RKO (cell line): ENCODE results near the gene ABLIM2.
A peak's percentile ranks its signal among the peaks of the same experiment; 100 is the strongest.

ENCODE experiments used
- DNase-seq: peaks from one replicate; pipeline ENCODE4 v3.0.0-alpha.2; 2016; ENCODE audit warnings: low spot score

Gene ABLIM2

DNA sequence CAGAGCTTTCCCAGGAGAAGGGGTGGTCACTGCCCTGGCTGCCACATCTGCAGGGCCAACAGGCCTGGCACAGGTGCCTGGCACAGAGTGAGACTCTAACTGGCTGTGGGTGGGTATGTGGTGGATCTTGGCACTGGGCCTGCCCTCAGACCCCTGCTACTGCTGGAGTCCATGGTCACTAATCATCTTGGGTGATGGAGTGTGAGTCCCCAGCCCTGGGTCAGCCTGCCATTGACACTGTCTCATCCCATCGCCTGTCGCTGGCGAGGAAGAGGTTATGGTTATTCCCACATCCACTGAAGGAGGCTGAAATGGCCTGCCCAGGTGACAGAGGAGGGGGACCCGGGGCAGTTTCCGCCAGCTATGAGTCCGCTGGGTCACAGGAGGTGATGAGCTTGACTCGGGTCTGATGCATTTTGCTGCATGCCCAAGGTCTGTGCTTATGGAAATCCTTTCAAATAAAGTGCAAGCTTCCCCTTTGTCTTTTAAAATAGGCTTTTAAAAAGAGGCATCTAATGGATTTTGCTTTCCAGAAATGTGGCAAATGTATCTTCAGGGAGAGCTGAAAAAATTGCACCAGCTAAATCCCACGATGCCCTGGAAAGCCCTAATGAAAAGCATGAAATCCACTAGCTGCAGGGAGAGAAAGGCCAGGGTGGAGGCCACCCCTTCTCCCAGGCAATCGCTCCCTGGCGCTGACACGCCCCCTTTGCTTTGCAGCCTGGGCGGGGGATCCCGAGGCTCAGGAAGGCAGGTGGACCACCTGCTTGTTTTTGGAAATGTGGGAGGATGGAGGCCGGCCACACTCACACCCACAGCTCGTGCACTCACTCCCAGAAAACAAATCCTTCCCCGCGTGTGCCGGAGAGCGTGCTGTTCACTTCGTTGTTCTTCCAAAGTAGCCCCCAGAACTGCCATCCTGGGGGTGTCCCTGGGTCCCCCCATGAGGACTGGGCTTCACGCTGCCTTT lies 54.9 kb downstream of the ABLIM2 start:
- DNase-seq: no peak

DNA sequence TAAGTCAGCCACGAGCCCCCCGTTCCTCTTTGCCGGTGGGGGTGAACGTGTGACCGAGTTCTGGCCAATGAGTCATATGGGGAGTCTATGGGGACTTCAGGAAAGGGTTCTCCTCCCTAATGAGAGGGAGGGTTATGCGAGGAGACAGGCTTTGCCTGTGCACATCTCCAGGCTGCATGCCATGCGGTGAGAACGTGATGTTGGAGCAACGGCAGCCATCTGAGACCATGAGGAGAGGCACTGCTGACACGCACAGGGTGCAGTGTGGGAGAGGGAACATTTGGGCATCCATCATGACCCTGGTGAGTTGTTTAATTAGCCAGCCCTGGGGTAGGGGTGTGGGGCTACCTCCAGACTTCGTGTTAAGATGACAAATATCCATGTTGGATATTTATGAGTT lies 55.8 kb downstream of the ABLIM2 start:
- DNase-seq: no peak

DNA sequence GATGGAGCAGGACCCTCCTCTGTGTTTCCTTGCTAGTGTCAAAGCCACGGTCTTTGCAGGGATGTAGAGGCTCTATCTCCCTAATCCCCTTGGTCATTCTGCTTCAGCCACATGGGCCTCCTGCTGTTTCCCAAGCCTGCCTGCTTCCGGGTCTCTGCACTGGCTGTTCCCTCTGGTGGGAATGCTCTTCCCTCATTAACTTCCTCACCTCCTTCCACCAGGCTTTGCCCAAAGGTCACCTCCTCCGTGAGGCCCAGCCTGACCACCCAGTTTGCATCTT lies 56.6 kb downstream of the ABLIM2 start:
- no peak for DNase-seq

DNA sequence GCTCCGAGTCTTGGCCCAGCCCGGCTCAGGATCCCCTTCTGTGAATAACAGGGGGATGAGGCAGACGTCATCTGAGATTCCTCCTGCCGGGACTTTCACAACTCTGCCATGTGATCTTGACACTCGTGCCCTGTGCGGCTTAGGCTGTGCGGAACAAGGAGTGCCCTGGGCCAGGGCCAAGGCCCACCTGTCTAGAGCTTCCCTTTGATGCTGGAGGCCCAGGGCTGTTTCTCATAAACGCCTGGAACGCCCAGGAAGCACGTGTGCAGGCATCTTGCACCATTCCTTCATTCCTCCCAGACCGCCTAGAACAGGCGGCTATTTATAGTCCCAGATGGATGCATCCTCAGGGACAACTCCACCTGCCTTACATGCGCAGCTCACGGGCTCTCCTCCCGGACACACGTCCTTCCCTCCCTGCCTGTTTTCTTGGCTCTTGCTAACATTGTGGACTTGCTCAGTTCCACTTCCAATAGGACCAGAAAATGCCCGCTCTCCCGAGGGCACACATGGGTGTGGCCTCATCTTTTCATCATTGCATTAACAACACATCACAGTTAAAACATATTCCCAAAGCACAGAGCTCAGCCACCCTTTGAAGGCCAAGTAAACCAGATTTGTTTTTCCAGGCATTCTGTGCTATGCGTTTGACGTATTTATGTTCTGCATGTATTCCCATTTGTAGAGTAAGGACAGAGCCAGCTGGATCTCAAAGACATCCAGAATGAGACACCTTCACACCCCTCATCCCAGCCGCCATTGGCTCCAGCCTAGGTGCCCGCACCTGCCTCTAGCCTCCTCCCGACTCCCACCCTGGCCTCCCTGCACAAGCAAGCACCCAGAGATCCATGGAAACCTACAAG lies 57.2 kb downstream of the ABLIM2 start:
- DNase-seq: no peak

DNA sequence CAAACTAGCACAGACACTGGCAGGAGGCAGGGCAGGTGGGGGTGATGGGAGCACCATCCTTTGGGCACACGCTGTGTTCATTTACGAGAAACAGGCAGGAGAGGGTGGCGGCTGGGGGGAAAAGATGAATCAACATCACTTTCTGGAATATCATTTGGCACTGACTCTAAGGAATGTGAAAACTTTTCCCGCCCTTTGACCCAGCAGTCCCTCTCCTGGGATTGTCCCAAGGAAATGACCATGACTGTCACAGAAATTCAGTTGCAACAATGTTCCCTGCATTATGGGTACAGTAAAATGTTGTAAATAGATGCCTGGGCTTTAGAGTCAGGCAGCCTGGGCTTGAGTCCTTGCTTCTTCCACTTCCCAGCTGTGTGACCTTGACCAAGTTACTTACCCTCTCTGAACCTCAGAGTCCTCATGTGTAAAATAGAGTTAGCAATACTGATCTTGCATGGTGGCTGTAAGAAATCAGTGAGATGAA lies 58.6 kb downstream of the ABLIM2 start:
- no peak for DNase-seq

DNA sequence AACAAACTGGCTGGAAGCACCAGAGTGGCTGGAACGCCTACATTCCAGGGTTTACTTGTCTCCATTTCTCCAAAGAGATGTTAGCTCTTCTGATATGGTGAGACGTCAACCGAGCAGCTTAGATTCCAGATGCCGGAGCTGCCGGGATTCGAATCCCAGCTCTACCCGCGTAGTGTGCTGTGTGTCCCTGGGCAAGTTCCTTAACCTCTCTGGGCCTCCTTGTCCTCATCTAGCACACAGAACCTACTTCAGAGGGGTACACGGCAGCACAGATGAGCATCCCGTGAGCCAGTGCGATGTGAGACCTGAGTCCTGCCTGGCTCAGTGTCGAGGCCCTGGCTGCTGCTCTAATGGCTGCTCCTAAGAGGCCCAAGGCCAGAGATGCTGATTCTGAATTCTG lies 60.1 kb downstream of the ABLIM2 start:
- DNase-seq: no peak

DNA sequence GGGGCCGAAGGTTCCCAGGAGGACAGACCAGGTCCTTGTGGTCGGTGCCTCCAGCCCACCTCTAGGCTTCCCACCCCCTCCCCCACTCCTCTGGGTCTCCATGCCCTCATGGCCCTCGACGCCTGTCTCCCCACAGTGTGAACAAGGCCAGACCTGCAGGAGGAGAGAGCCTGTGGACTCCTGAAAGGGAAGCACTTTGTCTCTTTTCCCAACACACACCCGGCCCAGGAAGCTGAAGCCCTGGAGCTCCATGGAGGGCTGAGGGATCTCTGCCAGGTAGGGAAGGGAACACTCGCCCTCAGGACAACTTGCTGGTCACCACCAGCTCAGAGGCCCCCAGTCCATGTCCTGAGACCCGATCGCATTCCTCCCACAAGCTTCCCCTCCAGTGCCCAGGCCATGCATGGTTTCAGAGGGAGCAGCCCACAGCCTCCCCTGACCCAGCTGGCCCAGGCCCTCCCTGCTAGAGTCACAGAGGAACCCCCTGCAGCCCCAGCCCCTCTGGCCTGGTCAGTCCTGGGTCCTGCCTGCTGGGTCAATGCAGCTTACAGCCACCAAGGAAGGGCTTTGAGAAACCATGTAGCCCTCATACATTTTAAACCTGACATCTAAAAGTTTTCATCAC lies 60.8 kb downstream of the ABLIM2 start:
- DNase-seq: no peak

DNA sequence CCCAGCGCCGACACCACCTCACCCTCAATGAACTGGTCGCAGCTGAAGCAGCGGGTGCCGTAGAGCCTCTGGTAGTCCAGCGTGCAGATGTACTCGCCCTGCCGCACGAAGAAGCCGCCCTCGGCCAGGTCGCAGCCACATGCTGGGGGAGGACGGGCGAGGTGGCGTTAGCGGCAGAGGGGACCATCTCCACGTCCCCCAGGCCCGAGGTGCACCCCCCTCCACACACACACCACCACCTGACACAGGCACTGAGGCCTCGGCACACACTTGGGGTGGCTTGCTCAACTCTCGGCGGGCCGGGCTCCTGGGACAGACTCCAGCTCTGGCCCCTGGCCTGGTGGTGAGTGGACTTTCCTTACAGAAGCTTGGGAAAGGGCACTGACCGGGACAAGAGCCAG lies 61.5 kb downstream of the ABLIM2 start:
- DNase-seq: no peak

DNA sequence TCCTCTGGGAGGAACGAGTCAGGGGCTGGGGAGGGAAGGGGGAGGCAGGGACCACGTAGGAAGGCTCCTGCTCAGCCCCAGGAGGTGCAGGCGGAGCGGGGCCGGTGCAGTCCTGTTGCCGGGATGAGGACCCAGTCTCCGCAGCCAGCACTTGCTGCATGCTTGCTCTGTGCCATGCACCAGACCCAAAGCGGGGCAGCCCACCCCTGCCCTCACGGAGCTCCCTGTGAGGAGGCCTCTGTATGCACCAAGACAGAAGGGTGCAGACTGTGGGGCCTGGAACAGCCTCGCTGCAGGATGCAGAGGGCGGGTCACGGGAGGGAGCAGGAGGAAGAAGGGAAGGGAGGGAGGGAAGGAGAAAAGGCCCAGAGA lies 61.9 kb downstream of the ABLIM2 start:
- DNase-seq: no peak

DNA sequence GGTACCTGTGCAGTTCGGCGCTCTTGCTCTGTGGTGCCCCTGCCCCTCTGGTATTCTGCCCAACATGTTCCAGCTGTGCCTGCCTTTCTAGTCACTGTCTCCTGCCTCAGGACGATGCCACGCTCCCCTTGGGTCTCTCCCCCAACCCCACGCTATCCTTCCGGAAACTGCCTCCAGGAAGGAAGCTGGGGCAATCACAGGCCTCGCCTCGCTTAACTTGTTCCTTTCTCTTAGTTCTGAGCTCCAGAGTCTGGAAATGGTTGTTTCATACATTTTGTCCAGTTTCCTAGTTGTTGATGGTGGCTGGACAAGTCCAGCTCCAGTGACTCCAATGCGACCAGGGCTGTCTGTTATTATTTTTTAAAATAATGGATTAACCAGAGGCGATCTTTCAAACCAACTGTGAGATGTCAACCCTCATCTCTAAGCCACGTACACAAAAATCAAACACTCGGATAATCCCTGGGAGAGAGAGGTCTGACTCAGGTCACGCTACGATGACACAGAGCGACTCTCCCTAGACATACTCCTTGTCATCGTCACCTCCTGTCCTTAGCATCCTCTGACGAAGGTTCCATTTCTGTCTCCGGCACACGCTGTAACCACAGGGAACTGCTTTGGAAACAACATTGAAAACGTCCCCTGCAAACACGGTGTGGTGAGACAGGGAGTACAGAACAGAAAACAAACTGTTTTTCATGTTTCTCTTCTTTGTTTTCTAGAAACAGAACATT lies 62.5 kb downstream of the ABLIM2 start:
- peak; percentile 34 for DNase-seq

DNA sequence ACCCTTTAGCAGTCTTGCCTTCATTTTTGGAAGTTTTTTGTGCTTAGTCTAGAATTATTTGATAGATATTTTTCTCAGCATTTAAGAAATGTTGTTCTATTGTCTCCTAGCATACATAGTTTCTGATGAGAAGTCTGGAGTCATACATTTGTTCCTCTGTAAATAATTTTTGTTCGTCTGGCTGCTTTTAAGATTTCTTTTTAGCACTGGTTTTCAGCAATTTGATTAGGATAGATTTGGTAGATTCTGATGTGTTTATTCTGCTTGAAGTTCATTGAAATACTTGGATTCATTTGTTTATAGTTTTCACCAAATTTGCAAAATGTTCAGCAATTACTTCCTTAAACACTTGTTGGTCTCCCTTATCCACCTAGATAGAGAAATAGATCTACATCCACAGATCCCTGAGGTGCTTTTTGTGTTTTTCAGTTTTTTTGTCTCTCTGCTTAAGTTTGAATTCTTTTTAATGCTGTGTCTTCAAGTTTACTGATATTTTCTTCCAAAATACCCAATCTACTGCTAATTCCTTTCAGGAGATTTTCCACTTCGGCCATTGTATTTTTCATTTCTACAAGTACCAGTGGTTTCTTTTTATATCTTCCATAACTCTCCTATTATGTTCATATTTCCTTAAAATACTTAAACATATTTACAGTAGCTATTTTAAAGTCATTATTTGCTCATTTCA lies 64.9 kb downstream of the ABLIM2 start:
- no peak for DNase-seq

DNA sequence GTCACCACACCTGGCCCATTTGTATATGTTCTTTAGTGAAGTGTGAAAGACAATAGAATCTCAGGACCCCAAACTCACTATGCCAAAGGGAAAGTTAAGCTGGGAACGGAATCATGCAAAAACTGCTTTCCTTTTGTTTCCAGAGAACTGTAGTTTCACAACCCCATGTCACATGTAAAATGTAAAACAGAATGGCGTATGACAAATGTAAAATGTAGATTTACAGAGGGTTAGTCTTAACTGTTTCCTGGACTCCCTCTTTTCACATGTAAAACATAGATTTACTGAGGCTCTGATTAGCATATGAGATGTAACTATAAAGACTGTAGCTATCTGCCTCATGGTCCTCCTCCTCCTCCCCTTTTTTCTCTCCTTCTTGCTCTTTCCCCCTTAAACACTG lies 66.3 kb downstream of the ABLIM2 start:
- no peak for DNase-seq

DNA sequence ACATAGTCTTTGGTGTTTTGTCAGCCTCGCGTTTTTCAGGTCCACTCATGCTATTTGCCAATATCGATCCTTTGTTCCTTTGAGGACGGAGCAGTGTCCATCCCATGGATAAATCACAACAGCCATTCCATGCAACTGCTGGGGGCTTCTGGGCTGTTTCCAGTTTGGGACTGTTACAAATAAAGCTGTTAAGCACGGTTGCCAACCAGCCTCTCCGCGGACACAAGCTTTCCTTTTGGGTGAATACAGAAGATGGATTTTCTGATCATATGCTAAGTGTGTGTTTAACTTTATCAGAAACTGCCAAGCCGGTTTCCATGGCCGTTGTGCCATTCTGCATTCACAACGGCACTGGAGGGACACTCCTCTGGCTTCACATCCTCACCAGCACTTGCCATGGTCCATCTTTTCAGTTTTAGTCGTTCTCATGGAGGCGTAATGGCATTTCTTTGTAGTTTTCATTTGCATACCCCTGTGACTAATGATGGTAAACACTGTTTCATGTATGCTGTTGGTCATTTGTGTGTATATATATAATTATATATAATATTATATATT lies 67.8 kb downstream of the ABLIM2 start:
- DNase-seq: no peak

DNA sequence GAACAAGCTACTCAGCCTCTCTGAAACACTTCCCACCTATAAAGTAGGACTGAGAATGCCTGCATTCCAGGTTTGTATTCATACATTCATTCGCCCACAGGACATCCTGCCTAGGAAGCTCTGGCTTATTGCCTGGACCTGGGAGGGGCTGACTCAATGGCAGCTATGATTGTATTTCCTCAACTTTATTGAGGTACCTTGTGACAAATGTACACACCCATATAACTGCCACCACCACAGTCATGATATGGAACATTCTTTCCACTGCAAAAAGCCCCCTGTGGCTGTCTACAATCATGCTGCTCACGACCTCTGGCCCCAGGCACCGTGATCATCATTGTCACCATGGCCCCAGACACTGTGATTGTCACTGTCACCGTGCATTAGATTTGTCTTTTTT lies 68.3 kb downstream of the ABLIM2 start:
- peak; percentile 15 for DNase-seq

DNA sequence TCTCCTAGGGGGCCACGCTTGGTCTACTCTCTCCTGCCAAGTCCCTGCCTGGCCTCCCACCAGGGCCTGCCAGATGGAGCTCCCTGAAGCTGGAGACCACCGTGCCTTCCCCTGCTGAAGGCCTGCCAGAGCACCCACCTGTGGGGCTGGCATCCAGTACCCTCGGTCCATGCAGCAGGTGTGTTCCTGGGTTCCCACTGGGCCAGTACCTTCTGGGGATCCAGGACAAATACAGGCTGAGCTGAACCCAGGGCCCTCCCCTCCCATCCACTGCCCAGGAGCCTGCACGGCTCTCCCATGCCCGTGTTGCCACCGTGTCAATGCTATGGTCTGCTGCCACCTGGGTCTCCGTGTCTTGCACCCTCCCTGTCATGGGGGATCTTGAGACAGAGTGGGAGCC lies 68.8 kb downstream of the ABLIM2 start:
- no peak for DNase-seq

DNA sequence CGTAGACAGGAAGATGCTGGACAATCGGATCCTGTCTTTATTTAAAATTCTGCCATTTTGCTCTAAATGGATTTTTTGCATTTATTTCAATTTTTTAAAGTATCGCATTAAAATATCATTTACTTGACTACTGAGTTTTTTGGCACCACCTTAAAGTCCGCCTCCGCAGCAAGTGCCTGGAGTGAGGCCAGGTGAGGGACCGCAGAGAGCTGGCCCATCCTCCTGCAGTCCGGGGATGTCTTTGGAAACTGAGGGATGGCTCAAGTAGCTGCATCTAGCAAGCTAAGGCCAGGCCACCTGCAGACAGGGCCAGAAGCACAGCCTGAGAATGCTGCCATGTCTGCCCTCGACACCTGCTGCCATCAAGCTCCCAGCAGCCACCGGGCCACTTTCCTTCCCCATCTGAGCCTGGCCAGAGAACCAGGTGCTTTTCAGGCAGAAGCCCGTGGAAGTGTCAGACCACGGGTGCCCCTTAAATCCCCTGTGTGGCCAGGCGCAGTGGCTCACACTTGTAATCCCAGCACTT lies 69.6 kb downstream of the ABLIM2 start:
- no peak for DNase-seq

DNA sequence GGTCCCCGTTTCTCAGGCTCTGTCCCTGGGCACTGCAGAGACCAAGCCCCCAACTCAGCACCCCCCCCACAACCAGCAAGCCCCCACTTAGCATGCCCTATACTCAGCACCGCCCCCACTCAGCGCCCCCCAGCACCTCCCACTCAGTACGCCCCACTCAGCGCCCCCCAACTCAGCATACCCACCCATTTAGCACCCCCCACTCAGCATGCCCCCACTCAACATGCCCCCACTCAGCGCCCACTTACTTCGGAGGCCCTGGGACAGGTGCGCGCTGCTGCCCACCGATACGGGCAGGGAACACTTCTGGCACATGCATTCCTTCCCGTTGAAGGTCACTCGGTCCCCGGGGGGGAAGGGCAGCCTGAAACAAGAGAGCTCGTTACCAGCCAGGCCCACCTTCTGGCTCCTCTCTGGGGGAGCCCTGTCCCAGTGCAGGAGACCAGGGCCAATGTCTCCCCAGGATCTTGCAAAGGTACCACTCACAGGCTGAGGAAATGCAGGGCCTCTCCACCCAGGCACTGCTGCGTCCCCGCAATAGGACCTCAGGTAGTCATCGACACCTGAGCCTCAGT lies 70.6 kb downstream of the ABLIM2 start:
- DNase-seq: no peak

DNA sequence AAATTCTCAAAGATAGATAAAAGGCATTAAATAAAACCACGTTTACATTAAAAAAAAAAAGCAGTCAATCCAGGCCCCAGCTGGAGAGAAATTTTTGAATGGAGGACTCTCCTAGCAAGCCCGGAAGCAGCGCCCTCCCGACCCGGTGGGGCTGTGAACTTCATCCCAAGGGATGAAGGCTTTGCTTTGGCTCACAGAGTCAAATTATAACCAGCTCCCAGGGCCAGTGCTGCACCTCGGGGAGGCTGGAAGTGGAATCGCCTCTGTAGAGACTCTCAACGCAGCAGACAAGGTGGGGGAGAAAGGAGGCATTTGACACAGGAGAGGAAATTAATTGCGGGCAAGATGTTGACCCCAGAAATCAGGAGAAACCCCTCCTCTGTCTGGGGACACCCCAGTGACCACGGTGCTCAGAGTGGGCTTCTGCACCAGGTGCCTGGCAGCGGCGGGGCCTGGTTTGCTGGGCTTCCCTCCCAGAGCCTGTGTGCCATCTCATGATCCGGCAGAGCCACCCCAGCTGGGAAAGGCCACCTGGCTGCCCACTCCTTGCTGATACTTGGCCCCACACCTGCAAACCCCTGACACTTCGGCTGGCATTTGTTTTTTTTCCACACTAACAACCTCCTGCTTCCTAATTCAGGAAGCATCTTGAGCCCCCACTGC lies 71.7 kb downstream of the ABLIM2 start:
- no peak for DNase-seq

DNA sequence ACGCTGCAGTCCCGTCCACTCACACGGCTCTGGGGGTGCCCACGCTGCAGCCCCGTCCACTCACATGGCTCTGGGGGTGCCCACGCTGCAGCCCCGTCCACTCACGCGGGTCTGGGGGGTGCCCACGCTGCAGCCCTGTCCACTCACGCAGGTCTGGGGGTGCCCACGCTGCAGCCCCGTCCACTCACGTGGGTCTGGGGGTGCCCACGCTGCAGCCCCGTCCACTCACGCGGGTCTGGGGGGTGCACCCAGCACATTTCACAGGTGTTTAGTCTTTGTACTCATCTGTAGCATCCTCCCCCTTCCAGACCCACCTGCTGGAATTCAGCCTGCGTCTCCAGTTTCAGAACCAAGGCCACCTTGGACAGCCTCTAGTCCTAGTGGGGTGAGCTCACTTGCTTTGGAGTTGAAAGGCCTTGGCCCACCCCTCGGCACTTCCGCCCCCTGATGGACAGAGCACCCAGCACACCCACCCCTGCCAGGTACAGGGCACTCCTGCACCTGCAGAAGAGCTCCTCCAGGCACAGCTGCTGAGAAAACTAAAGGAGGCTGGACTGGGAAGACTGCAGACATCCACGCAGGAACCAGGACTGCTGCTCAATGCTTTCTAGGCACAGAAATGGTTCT lies 73.0 kb downstream of the ABLIM2 start:
- DNase-seq: no peak
